HG03039 (cell line): ENCODE results near the gene CORO2A.

Experiments used
- ATAC-seq: cut with Tn5 transposase; IDR thresholded peaks from one replicate; pipeline ENCODE4 v1.9.1; 2021; ENCODE audit warnings: mild to moderate bottlenecking, moderate library complexity; ENCODE audit not compliant: unreplicated experiment

CORO2A gene

GRCh38 chr9:98193336-98193944 is 1.0 kb upstream of the CORO2A start:
- no peak for ATAC-seq

DNA sequence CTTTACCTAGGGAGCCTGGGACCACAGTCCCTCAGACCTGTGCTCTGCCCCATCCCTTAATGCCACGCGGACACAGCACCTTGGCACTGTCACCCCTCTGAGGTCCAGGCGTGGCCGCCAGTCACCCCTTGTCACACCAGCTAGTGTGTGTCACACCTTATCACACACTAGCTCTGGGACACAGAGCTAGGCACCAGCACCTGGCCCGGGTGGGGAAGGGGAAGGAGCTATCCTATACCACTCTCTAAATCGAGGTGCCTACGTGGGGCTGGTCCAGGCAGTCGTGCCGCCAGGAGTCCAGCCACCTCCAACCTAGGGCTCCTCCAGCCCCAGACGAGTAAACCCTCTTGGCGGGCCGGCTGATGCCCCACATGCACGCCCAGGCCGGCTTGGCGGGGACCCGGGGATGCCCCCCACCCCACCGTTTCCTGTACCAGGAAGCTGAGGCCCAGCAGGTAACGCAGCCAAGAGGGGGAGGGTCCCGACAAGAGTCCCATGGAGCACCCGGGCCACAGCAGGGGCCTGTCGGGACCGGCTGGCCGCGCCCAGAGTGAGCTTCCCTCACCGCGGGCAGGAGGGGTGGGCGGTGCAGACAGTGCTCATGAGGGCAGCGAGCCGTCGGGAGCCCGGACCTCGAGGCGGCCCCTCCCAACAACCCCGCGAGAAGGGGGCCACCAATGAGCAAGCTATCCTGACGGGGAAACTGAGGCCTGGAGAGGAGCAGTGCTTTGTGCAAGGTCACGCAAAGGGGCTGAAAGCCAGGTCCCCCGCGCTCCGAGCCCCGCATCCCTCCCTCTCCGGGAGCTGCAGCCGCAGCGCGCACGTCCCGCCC is 550 bp downstream of the CORO2A start:
- no peak for ATAC-seq

DNA sequence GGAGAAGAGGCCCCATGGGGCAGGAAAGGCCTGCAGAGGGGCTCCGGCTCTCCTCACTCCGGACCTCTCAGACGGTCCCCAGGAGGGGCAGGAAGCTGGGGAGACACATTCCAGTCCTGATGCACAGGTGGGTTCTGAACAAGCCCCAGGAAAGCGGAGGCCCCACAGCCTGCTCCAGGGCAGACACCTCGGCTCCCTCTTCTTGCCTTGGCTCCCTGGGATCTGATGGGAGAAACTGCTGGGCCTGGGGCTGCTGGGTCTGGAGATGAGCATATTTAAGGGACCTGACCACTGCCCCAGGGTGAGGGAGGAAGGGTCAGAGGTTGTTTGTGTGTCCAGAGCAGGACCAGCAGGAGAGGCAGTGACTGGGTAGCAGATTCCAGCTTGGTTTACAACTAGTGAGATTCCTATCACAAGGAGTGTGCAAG is 1.2 kb downstream of the CORO2A start:
- no peak for ATAC-seq

- ATAC-seq = no peak
Observed at GRCh38 chr9:98190757-98191105, 1.7 kb downstream of the CORO2A start.

- ATAC-seq = no peak
Observed at GRCh38 chr9:98189412-98189811, 3.0 kb downstream of the CORO2A start.

GRCh38 chr9:98187926-98188325 is 4.5 kb downstream of the CORO2A start:
- no peak for ATAC-seq

- ATAC-seq = no peak
Observed at GRCh38 chr9:98186236-98186635, 6.2 kb downstream of the CORO2A start.

DNA sequence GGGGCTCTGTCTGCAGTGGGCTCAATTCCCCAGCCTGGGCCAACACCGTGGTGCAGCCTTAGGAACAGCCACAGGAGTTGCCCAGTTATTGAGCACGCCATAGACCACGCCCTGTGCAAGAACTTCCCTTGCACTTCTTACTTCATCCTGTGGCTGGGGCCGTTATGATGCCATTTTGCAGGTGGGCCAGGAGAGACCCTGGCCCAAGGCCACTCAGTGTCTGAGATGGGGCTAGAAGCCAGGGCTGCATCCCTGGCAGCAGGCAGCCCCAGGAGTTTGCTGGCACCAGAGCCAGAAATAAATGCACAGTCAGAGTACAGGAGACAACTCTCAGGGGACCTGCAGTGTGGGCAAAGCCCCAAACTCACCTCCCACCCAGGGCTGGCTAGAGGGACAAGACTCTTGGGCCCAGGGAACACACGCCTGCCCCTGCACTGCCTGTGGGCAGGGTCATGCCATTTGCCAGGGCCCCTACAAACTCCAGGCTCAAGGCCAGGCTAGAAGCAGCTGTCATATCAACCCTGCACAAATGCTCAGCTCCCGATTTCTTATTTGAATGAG is 6.7 kb downstream of the CORO2A start:
- no peak for ATAC-seq

DNA sequence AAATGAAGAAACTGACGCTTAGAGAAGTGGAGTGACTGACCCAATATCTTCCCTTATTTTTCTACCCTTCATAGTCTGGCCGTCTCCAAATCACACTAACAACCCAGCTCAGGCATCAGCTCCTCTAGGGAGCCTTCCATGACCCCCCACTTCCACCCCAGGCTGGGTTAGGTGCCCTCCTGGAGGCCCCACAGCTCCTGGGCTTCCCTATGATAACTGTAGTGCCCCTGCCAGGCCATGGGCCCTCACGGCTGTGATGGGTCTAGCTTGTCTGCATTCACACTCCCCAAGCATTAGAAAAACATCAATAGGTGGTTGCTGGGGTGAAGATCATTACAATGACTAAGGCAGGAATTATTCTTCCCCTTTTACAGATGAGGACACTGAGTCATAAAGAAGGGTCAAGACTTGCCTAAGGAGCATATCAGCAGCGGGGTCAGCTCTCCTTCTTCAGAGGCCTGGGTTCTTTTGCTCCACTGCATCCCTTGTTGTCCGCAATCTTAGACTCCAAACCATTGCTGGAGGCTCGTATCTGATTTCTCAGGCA is 7.3 kb downstream of the CORO2A start:
- ATAC-seq = no peak

- no peak for ATAC-seq
Observed at GRCh38 chr9:98184326-98184725, 8.1 kb downstream of the CORO2A start.

DNA sequence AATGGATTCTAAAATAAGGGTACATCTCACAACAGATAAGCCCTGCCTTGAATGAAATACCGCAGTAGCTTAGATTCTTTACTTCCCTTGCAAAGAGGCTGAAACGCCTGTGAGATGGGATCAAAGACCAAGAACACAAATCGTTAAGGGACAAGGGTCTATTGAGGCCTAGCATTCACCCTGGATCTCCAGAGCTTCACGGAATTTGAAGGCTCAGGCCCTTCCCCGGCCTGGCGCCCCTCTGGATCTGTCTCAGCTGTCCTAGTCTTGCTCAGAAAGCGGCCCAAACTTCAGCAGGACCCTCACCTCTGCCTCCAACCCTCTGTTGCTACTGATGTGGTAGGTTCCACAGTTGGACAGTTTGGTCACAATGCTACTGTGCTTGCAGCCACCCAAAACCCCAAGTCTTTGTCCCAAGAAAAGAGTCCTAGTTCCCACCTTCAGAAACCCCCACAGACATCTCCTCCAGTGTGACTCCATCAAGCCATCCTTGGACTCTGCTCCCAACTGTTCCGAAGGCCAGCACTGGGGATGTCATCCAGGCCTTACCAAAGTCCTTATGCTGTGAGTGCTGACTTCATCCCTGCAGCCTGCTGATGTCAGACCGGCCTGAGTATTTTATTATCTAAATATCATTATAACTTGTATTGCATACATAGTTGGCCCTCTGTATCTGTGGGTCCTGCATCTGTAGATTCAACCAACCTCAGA is 9.4 kb downstream of the CORO2A start:
- no peak for ATAC-seq

GRCh38 chr9:98182069-98182820 is 10.2 kb downstream of the CORO2A start:
- ATAC-seq = no peak

- no peak for ATAC-seq
Observed at GRCh38 chr9:98181746-98182068, 10.7 kb downstream of the CORO2A start.

GRCh38 chr9:98180996-98181395 is 11.4 kb downstream of the CORO2A start:
- no peak for ATAC-seq

GRCh38 chr9:98178874-98179850 is 13.3 kb downstream of the CORO2A start:
- no peak for ATAC-seq

DNA sequence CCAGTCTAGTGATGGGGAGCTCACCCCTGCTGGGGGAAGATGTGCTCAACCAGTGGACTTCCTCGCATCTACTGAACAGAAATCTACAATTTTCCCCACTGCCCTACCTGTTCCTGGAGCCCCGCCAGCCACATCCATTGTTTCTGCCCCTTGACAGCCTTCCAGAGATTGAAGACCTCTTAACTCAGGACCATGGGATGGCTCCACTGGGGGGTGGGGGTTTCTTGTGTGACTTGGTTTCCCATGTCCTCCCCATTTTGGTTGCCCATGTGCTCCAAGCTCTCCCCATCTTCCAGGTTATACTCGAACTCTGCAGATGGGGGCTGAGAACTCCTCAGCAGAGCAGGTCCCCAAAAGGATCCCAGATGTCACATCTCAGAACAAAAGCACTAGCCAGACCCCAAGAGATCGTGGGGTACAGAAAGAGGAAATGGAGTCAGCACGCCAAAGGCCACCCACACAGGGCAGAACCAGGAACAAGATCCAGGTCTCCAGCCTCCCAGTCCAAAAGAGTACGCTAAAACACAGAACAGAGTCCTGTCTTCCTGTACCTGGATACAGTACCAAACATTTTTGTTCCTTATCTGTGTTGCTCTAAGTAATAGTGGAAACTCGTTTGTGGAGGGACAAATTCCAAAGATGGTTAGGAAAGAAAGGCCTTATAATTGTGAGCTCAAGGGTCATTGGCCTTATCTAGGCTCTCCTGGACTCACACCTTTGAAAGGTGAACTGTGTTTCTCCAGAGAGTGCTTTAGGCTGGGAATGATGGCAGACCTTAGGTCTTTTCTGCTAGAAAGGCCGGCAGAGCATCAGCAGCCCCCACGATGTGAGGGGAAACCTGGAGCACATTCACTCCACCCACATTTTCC is 15.8 kb downstream of the CORO2A start:
- no peak for ATAC-seq

DNA sequence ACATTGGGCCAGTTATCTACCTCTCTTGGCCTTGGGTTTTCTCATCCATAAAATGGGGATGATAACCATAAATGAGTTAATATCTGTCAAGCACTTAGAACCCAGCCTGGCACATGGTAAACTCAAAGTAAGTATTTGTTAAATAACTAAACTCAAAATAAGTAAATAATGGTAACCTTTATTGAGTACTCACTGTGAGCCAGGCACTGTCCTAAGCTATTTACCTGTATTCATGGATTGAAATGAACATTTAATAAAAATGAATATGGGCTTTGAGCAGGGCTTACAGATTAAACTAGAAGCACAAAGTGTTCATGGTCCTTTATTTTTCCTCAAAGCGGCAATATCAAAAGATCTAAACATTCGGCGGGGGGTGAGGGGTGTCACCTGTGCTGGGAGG is 16.7 kb downstream of the CORO2A start:
- no peak for ATAC-seq

DNA sequence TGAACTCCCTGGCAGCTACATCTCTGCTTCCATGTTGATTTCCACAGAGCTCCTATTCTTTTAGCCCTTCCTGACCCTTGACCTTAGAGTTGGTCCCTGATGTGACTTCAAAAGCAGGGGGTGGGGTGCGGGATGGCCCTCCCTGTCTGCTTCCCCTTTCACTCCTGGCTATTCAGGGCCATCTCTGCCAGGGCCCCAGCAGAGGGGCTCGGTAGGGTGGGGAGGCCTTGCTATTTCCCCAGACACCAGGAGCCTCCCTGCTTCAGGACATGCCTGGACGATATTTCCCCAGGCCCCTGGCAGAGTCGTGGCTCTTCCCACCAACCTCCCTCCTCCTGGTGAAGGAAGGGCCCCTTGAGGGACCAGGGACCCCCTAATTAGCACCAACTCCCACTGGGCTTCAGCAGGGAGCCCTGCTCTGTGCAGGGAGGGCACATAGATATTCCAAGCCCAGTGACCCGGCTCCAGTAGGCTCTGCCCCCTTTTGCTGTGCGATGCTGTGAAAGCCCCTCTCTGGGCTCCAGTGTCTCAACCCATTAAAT is 17.3 kb downstream of the CORO2A start:
- no peak for ATAC-seq
